Pulmonary artery endothelial cell (primary cell): Measurements from ENCODE around the gene GYS2. TPM values are rescaled to one million over a fixed set of nuclear protein-coding genes. Genes with fewer than 3 reads are reported as not detected.

Experiments
- DNase-seq: peaks from one replicate; pipeline ENCODE4 v3.0.0-alpha.2; 2011; ENCODE audit warnings: low read depth, low spot score
- total RNA-seq: library from RNA; depleted of rRNA; stranded (reverse); fragments of >200 nt; gene quantifications from 2 replicates; pipeline ENCODE4 v1.2.3, GENCODE V29; 2014

Gene GYS2
- total RNA-seq, 1 donor from 2014 or later = not detected

- DNase-seq = no peak
These were observed 96.8 kb downstream of the GYS2 start for GRCh38 chr12:21507849-21508248.

GRCh38 chr12:21505888-21506287 is 98.8 kb downstream of the GYS2 start:
- no peak for DNase-seq

- no peak for DNase-seq
These were observed 101.8 kb downstream of the GYS2 start for GRCh38 chr12:21502872-21503271.

GRCh38 chr12:21502164-21502496 is 102.5 kb downstream of the GYS2 start:
- DNase-seq = no peak

- DNase-seq = peak; percentile 96
These were observed 103.1 kb downstream of the GYS2 start, which contains the start of the genes GOLT1B and RECQL for GRCh38 chr12:21501258-21502163. GOLT1B (plus strand) TSS chr12:21501789; CDS start chr12:21501924, 135 bp downstream. RECQL (minus strand) TSS chr12:21501635; CDS start chr12:21499570, 2,065 bp downstream.

GRCh38 chr12:21500786-21501257 is 103.8 kb downstream of the GYS2 start:
- no peak for DNase-seq

GRCh38 chr12:21499765-21500164 is 104.9 kb downstream of the GYS2 start:
- no peak for DNase-seq

Other genes with a start within 250 kb of the GYS2 start
- not detected in 2 replicates for gene IAPP, start 231.9 kb downstream of the GYS2 start, total RNA-seq
- 9.9 and 11.1 TPM in 2 replicates for gene PYROXD1, start 167.2 kb downstream of the GYS2 start, total RNA-seq
- gene RECQL, start 103.2 kb downstream of the GYS2 start, total RNA-seq = 109 and 139 TPM in 2 replicates
- gene GOLT1B, start 103.1 kb downstream of the GYS2 start, total RNA-seq = 24.9 and 30.6 TPM in 2 replicates
- gene SPX, start 78.6 kb downstream of the GYS2 start, total RNA-seq = 0.07 TPM in 1 of 2 replicates, not detected in the other
- gene LDHB, start 53.0 kb upstream of the GYS2 start, total RNA-seq = 818 and 900 TPM in 2 replicates
- not detected in 2 replicates for gene KCNJ8, start 169.9 kb upstream of the GYS2 start, total RNA-seq